WTC11 (cell line): ENCODE results near the gene PVALB. TPM values are rescaled to one million over a fixed set of nuclear protein-coding genes. Genes with fewer than 3 reads are reported as not detected.

Source experiments
- ATAC-seq: fragments of 200-7000 bp; cut with Tn5 transposase; 2 replicates; pipeline ENCODE4 v1.10.0; 2021; ENCODE audit warnings: mild to moderate bottlenecking, moderate library complexity
- CTCF ChIA-PET: fragments of 300-600 bp; sonication (Branson Sonifier 250); formaldehyde crosslinking; loops from one replicate; lab custom pipeline; 2021; ENCODE audit warnings: antibody characterized with exemption; lab: Charles Lee
- POLR2A ChIA-PET: fragments of 350-600 bp; sonication (Branson Sonifier 250); formaldehyde crosslinking; loops from one replicate; lab custom pipeline; 2021; ENCODE audit warnings: antibody characterized with exemption; lab: Charles Lee
- DNase-seq: peaks from one replicate; pipeline ENCODE4 v3.0.0; 2021; ENCODE audit warnings: low spot score
- H3K27ac Mint-ChIP-seq: 2 replicates; pipeline ENCODE4 v1.8.0; 2021; ENCODE audit warnings: mixed read lengths
- H3K27me3 Mint-ChIP-seq: 2 replicates; pipeline ENCODE4 v1.8.0; 2021; ENCODE audit warnings: low read depth, mild to moderate bottlenecking, moderate library complexity, mixed read lengths
- H3K36me3 Mint-ChIP-seq: 2 replicates; pipeline ENCODE4 v1.8.0; 2021; ENCODE audit warnings: mixed read lengths
- H3K4me1 Mint-ChIP-seq: 2 replicates; pipeline ENCODE4 v1.8.0; 2022; ENCODE audit warnings: mixed read lengths
- H3K4me3 Mint-ChIP-seq: 2 replicates; pipeline ENCODE4 v1.8.0; 2021; ENCODE audit warnings: mild to moderate bottlenecking, moderate library complexity, mixed read lengths
- H3K9me3 Mint-ChIP-seq: 2 replicates; pipeline ENCODE4 v1.8.0; 2021; ENCODE audit warnings: mixed read lengths
- ATF1 ChIP-seq: sonication (generic); formaldehyde crosslinking; IDR thresholded peaks from 2 replicates; pipeline ENCODE4 v1.8.1; 2023; ENCODE audit warnings: mild to moderate bottlenecking, moderate library complexity, missing genetic modification reagents
- CBFB ChIP-seq: sonication (generic); formaldehyde crosslinking; IDR thresholded peaks from 2 replicates; pipeline ENCODE4 v1.8.1; 2022; ENCODE audit warnings: mild to moderate bottlenecking, low read depth, missing genetic modification reagents
- ERG ChIP-seq: fragments of 250-450 bp; sonication (Bioruptor Pico); IDR thresholded peaks from 2 replicates; pipeline ENCODE4 v1.8.0; 2021; ENCODE audit warnings: mild to moderate bottlenecking
- ESRRA ChIP-seq: sonication (generic); formaldehyde crosslinking; IDR thresholded peaks from 2 replicates; pipeline ENCODE4 v1.8.1; 2022; ENCODE audit warnings: mild to moderate bottlenecking, missing genetic modification reagents, borderline replicate concordance
- ETV6 ChIP-seq: sonication (generic); formaldehyde crosslinking; IDR thresholded peaks from 2 replicates; pipeline ENCODE4 v1.8.1; 2022; ENCODE audit warnings: mild to moderate bottlenecking, missing genetic modification reagents
- FOXK1 ChIP-seq: sonication (generic); formaldehyde crosslinking; IDR thresholded peaks from 2 replicates; pipeline ENCODE4 v1.8.0; 2022; ENCODE audit warnings: mild to moderate bottlenecking, moderate library complexity, missing genetic modification reagents
- FOXP4 ChIP-seq: sonication (generic); formaldehyde crosslinking; IDR thresholded peaks from 2 replicates; pipeline ENCODE4 v1.8.0; 2022; ENCODE audit warnings: mild to moderate bottlenecking, missing genetic modification reagents
- MYBL2 ChIP-seq: sonication (generic); formaldehyde crosslinking; IDR thresholded peaks from 2 replicates; pipeline ENCODE4 v1.8.1; 2023; ENCODE audit warnings: mild to moderate bottlenecking, moderate library complexity, missing genetic modification reagents
- NFYB ChIP-seq: sonication (generic); formaldehyde crosslinking; conservative IDR thresholded peaks from 2 replicates; pipeline ENCODE4 v1.8.0; 2022; ENCODE audit warnings: low read depth, missing genetic modification reagents
- OVOL2 ChIP-seq: fragments of 250-450 bp; sonication (Bioruptor Pico); IDR thresholded peaks from 2 replicates; pipeline ENCODE4 v1.9.0; 2021; ENCODE audit warnings: mild to moderate bottlenecking, borderline replicate concordance
- PRDM15 ChIP-seq: sonication (generic); formaldehyde crosslinking; IDR thresholded peaks from 2 replicates; pipeline ENCODE4 v1.8.0; 2022; ENCODE audit warnings: missing genetic modification reagents
- SOX15 ChIP-seq: fragments of 250-450 bp; sonication (Bioruptor Pico); IDR thresholded peaks from 2 replicates; pipeline ENCODE4 v1.9.0; 2021; ENCODE audit warnings: mild to moderate bottlenecking
- ZNF121 ChIP-seq: sonication (generic); formaldehyde crosslinking; IDR thresholded peaks from 2 replicates; pipeline ENCODE4 v1.8.0; 2023; ENCODE audit warnings: missing genetic modification reagents
- ZNF138 ChIP-seq: sonication (generic); formaldehyde crosslinking; conservative IDR thresholded peaks from 2 replicates; pipeline ENCODE4 v1.8.1; 2022; ENCODE audit warnings: mild to moderate bottlenecking, moderate library complexity, missing genetic modification reagents
- ZNF219 ChIP-seq: sonication (generic); formaldehyde crosslinking; IDR thresholded peaks from 2 replicates; pipeline ENCODE4 v1.8.0; 2023; ENCODE audit warnings: missing genetic modification reagents, mild to moderate bottlenecking, borderline replicate concordance
- ZNF423 ChIP-seq: fragments of 250-450 bp; sonication (Bioruptor Pico); IDR thresholded peaks from 2 replicates; pipeline ENCODE4 v2.1.2; 2022; ENCODE audit warnings: mild to moderate bottlenecking, moderate library complexity
- total RNA-seq: library from RNA; stranded (reverse); gene quantifications from 3 replicates; pipeline ENCODE4 v1.2.3, GENCODE V29; 2021
- TF ChIP-seq, protein P1 (sequence below): sonication (generic); formaldehyde crosslinking; IDR thresholded peaks from 2 replicates; pipeline ENCODE4 v1.8.1; 2023; ENCODE audit warnings: mild to moderate bottlenecking, missing genetic modification reagents, borderline replicate concordance
- TF ChIP-seq, protein P2 (sequence below): fragments of 250-450 bp; sonication (Bioruptor Pico); conservative IDR thresholded peaks from 2 replicates; pipeline ENCODE4 v1.9.0; 2021; ENCODE audit warnings: mild to moderate bottlenecking
- TF ChIP-seq, protein P3 (sequence below): fragments of 250-450 bp; sonication (Bioruptor Pico); IDR thresholded peaks from 2 replicates; pipeline ENCODE4 v1.9.0; 2021; ENCODE audit warnings: moderate library complexity, mild to moderate bottlenecking, inconsistent platforms, borderline replicate concordance
- TF ChIP-seq, protein P4 (sequence below): sonication (generic); formaldehyde crosslinking; IDR thresholded peaks from 2 replicates; pipeline ENCODE4 v1.8.0; 2022; ENCODE audit warnings: mild to moderate bottlenecking, missing genetic modification reagents

Gene PVALB
- total RNA-seq, 1 experiment from 2014 or later, result 2.7 TPM

DNA sequence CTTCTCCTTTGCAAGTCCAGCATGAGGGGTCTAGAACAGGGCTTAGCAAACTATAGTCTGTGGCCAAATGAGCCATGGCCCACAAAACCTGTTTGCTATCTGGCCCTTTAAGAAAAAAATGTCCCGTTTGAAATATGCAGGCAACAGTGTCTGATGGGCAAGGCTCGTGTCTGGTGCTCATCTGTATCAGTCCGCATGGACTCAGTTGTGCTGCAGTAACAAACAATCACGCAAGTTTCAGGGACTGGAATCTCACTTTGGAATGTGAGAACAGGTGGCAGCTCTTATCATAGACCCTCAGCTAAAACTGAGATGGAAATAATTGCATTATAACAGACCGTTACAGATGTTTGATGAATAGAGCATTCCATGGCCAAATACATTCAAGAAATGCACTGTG, 19.1 kb upstream of the PVALB start:
- Mint-ChIP-seq H3K27me3 (peaks cover 17% of the 10 kb centered on the region), H3K27ac (no peak overlapping the region), H3K36me3 (no peaks in the 10 kb centered on the region), H3K4me3 (no peak overlapping the region), H3K4me1 (no peaks in the 10 kb centered on the region), H3K9me3 (peaks cover 22% of the 10 kb centered on the region)
- DNase-seq (no peak), ATAC-seq (no peak)
- TF ChIP-seq MYBL2 (CRISPR knock-in tag), result no peak
- TF ChIP-seq, protein P1, sequence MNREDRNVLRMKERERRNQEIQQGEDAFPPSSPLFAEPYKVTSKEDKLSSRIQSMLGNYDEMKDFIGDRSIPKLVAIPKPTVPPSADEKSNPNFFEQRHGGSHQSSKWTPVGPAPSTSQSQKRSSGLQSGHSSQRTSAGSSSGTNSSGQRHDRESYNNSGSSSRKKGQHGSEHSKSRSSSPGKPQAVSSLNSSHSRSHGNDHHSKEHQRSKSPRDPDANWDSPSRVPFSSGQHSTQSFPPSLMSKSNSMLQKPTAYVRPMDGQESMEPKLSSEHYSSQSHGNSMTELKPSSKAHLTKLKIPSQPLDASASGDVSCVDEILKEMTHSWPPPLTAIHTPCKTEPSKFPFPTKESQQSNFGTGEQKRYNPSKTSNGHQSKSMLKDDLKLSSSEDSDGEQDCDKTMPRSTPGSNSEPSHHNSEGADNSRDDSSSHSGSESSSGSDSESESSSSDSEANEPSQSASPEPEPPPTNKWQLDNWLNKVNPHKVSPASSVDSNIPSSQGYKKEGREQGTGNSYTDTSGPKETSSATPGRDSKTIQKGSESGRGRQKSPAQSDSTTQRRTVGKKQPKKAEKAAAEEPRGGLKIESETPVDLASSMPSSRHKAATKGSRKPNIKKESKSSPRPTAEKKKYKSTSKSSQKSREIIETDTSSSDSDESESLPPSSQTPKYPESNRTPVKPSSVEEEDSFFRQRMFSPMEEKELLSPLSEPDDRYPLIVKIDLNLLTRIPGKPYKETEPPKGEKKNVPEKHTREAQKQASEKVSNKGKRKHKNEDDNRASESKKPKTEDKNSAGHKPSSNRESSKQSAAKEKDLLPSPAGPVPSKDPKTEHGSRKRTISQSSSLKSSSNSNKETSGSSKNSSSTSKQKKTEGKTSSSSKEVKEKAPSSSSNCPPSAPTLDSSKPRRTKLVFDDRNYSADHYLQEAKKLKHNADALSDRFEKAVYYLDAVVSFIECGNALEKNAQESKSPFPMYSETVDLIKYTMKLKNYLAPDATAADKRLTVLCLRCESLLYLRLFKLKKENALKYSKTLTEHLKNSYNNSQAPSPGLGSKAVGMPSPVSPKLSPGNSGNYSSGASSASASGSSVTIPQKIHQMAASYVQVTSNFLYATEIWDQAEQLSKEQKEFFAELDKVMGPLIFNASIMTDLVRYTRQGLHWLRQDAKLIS (CRISPR knock-in tag), result no peak
- no peak for TF ChIP-seq PRDM15
- no peak for TF ChIP-seq ERG (CRISPR knock-in tag)
- no peak for TF ChIP-seq ZNF219 (CRISPR knock-in tag)
- TF ChIP-seq ZNF423, result no peak
- TF ChIP-seq, protein P2, sequence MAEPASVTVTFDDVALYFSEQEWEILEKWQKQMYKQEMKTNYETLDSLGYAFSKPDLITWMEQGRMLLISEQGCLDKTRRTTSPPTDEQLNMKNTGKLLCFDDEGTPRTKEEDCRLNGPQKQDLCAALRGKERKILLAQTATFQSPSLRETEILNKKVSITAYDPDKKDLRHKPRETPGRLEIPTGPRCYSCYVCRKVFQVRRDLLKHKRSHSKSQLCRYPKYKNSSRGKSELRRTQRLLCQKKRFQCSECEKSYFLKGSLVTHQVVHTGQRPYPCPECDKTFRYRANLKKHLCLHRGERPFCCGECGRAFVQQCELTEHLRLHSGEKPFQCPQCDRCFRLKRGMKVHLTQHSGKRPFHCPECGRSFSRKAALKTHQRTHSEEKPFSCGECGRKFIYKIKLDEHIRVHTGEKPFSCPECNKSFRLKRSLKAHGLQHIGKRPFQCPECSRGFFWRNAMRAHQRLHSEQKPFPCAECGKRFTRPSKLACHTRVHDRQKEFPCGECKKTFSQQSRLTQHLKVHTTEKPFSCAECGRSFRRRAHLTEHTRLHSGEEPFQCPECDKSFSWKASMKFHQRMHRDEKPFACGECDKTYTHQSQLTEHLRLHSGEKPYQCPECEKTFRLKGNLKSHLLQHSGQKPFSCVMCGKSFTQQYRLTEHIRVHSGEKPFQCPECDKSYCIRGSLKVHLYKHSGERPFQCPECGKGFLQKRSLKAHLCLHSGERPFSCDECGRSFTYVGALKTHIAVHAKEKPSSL (CRISPR knock-in tag), result no peak
- no peak for TF ChIP-seq NFYB (CRISPR knock-in tag)
- TF ChIP-seq CBFB (CRISPR knock-in tag), result no peak
- TF ChIP-seq SOX15, result no peak
- TF ChIP-seq ESRRA, result no peak
- TF ChIP-seq, protein P3, sequence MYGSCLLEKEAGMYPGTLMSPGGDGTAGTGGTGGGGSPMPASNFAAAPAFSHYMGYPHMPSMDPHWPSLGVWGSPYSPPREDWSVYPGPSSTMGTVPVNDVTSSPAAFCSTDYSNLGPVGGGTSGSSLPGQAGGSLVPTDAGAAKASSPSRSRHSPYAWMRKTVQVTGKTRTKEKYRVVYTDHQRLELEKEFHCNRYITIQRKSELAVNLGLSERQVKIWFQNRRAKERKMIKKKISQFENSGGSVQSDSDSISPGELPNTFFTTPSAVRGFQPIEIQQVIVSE (CRISPR knock-in tag), result no peak
- TF ChIP-seq ATF1 (CRISPR knock-in tag), result no peak
- TF ChIP-seq ZNF121, result no peak
- no peak for TF ChIP-seq OVOL2 (CRISPR knock-in tag)
- no peak for TF ChIP-seq FOXK1
- TF ChIP-seq, protein P4, sequence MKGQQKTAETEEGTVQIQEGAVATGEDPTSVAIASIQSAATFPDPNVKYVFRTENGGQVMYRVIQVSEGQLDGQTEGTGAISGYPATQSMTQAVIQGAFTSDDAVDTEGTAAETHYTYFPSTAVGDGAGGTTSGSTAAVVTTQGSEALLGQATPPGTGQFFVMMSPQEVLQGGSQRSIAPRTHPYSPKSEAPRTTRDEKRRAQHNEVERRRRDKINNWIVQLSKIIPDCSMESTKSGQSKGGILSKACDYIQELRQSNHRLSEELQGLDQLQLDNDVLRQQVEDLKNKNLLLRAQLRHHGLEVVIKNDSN, result no peak
- TF ChIP-seq FOXP4, result no peak
- TF ChIP-seq ETV6 (CRISPR knock-in tag), result no peak
- no peak for TF ChIP-seq ZNF138 (CRISPR knock-in tag)
- POLR2A ChIA-PET, result interaction anchor here (0.6 kb wide), 1 partner anchor 18 kb away, joined by 6 read pairs; no protein-coding TSS in a partner anchor
- CTCF ChIA-PET, result interaction anchor here (1.0 kb wide), 1 partner anchor 20 kb away, joined by 3 read pairs; no protein-coding TSS in a partner anchor
